Skeletal muscle cell (primary cell): Measurements from ENCODE around the gene SCN1B.
"Not testable (repeated sequence)": the region's sequence is repeated elsewhere in the genome, so short reads cannot be mapped to it uniquely, and the experiment has no call there.

Source experiments
- DNase-seq: peaks from one replicate; pipeline ENCODE4 v3.0.0-alpha.2; 2010; ENCODE audit warnings: low read depth
- H3K4me3 ChIP-seq: 2 replicates; pipeline ENCODE4 v1.5.1; 2011; ENCODE audit warnings: low read depth, mild to moderate bottlenecking, control low read depth, low read length, moderate library complexity

SCN1B gene

GRCh38 chr19:35030257-35031071 is at the start of gene SCN1B:
TSS of gene SCN1B (plus strand) at chr19:35030470. CDS start at chr19:35030821, 351 bp downstream.
- DNase-seq, result no peak
- H3K4me3 ChIP-seq, result peak within 1 kb of the TSS; percentile 59

GRCh38 chr19:34982275-34982674 is 48.0 kb upstream of the SCN1B start:
- no peak for DNase-seq
- H3K4me3 ChIP-seq, result no peak overlapping the region

- no peak overlapping the region for H3K4me3 ChIP-seq
- no peak for DNase-seq
These were observed 46.5 kb upstream of the SCN1B start for GRCh38 chr19:34983786-34984185.

DNA sequence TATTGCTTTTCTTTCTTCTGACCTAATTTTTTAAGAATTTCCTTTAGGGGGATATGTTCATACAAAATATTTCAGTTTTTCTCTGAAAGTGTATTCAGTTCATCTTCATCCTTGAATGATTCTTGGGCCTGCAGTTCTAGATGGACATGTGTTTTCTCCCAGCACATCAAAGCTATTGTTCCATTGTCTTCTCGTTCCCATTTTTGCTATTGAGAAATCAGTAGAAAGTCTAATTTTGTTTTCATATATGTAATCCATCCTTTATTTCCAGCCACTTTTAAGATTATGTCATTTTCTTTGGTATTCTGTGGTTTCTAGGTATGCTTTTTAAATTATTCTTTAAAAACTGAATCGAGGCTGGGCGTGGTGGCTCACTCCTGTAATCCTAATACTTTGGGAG is 46.0 kb upstream of the SCN1B start:
- no peak for DNase-seq
- no peak overlapping the region for H3K4me3 ChIP-seq

DNA sequence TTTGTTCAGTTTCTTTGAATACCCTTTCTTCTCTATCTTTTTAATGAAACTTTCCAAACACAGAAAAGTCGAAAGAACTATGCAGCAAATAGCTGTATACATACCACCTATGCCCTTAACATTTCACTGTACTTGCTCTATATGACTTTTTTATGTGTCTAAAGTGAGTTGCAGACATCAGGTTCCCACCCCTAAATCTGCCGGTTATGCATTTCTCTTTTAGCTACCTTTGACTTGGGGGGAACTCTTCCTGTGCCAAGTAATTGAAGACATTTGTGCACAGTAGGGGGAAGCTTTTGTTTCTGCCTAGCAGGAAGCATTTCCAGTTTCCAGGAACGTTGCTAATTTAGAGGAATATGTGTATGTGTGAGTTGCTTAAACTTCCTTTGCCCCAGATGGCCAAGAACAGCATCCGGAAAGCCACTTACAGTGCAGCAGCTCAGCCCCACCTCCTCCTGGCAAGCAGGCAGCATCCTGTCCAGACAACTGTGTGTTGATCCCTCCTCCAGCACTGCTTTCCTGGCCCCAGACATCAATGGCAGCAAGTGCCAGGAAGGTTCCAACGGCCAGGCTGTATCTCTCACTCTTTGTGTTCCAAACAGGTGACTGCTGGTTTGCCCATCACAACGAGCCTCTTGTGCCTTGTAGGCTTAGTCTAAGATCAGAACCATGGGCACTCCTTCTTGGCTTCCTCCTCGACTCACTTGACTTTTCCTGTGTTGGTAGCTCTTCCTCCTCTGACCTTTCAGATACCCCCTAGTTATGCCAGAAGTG is 44.8 kb upstream of the SCN1B start:
- H3K4me3 ChIP-seq, result no peak overlapping the region

GRCh38 chr19:34988119-34988518 is 42.2 kb upstream of the SCN1B start:
- H3K4me3 ChIP-seq, result no peak overlapping the region
- no peak for DNase-seq

More for the DNA sequence above, 44.8 kb upstream of the SCN1B start:
- no peak for DNase-seq

DNA sequence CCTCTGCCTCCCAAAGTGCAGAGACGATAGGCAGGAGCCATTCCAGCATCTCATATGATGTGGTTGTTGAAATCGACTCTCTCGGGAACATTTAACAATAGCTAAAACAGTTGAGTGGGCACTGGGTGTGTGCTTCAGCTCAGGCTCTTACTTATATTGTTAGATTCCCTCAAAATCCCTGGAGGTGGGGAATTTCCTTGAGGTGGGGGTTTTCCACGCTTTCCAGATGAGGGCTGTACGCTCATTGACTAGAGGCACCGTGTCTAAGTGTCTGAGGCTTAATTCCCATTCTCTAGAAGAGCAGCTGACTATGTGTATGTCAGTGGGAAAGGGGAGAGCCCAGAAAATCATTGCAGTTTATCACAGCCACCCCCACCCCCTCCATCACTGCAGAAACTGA is 41.0 kb upstream of the SCN1B start:
- no peak for DNase-seq
- no peak overlapping the region for H3K4me3 ChIP-seq

- DNase-seq, result no peak
- H3K4me3 ChIP-seq, result no peak overlapping the region
These were observed 39.6 kb upstream of the SCN1B start for GRCh38 chr19:34990578-34991192.

DNA sequence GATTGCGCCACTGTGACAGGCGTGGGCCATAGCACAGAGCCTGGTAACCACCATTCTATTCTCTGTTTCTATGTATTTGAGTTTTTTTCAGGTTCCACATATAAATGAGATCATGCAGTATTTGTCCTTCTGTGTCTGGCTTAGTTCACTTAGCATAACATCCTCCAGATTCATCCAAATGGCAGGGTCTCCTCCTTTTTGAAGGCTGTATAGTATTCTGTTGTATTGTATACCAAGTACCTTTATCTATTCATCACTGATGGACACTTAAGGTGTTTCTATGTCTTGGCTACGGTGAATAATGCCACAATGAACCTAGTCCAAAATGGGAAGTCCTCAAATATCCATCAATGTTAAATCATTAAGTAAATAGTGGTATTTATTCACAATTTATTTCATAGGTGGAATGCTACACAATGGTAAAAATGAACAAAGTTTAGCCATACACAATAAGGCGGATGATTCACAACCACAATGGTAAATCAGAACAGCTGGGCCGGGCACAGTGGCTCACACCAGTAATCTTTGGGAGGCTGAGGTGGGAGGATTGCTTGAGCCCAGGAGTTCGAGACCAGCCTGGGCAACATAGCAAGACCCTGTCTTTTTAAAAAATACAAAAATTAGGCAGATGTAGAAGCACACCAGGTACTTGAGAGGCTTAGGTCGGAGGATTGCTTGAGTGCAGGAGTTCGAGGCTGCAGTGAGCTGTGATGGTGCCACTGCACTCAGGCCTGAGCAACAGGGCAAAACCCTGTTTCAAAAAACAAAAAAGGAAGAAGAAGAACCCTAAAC is 38.5 kb upstream of the SCN1B start:
- no peak overlapping the region for H3K4me3 ChIP-seq
- DNase-seq, result no peak

- H3K4me3 ChIP-seq, DNase-seq: not testable (repeated sequence)
These were observed 37.7 kb upstream of the SCN1B start for GRCh38 chr19:34992582-34992981.

GRCh38 chr19:34994286-34994642 is 36.0 kb upstream of the SCN1B start:
- H3K4me3 ChIP-seq, result no peak overlapping the region
- no peak for DNase-seq

GRCh38 chr19:34994643-34995541 is 35.4 kb upstream of the SCN1B start:
- no peak for DNase-seq

DNA sequence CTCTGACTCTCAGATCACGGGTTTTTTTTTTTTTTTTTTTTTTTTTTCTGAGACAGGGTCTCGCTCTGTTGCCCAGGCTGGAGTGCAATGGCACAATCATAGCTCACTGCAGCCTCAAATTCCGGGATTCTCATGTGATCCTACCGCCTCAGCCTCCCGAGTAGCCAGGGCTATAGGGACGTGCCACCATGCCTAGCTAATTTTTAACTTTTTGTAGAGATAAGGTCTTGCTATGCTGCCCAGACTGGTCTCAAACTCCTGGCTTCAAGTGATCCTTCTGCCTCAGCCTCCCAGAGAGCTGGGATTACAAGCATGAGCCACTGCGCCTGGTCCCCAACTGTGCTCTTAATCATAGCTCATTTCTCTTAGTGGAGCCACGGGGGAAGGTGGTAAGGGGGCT is 34.7 kb upstream of the SCN1B start:
- DNase-seq, result no peak
- H3K4me3 ChIP-seq, result no peak overlapping the region

More at GRCh38 chr19:34994643-34995541, 35.4 kb upstream of the SCN1B start:
- no peak overlapping the region for H3K4me3 ChIP-seq

DNA sequence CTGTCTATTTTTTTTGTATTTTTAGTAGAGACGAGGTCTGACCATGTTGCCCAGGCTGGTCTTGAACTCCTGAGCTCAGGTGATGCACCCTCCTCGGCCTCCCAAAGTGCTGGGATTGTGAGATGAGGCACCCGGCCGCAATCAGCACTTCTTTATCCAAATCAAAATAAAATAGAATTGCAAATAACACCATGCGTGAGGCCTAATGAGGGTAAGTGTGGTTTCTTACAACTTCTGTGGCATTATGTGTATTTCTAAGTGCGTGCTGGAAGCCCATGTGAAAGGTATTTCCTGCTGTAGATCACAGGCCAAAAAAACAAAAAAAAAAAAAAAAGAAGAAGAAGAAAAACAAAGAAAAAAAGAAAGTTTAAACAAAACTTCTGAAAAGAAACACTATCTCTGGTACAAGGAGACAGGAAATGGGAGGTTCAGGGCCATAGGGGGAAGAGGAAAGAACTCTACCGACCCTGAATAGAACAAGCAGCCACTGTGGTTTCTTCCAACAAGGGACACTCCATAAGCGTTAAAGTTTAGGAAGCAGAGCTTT is 33.1 kb upstream of the SCN1B start:
- no peak for DNase-seq

GRCh38 chr19:34998224-34998623 is 32.0 kb upstream of the SCN1B start:
- H3K4me3 ChIP-seq, DNase-seq: not testable (repeated sequence)

More for the DNA sequence above, 33.1 kb upstream of the SCN1B start:
- no peak overlapping the region for H3K4me3 ChIP-seq

DNA sequence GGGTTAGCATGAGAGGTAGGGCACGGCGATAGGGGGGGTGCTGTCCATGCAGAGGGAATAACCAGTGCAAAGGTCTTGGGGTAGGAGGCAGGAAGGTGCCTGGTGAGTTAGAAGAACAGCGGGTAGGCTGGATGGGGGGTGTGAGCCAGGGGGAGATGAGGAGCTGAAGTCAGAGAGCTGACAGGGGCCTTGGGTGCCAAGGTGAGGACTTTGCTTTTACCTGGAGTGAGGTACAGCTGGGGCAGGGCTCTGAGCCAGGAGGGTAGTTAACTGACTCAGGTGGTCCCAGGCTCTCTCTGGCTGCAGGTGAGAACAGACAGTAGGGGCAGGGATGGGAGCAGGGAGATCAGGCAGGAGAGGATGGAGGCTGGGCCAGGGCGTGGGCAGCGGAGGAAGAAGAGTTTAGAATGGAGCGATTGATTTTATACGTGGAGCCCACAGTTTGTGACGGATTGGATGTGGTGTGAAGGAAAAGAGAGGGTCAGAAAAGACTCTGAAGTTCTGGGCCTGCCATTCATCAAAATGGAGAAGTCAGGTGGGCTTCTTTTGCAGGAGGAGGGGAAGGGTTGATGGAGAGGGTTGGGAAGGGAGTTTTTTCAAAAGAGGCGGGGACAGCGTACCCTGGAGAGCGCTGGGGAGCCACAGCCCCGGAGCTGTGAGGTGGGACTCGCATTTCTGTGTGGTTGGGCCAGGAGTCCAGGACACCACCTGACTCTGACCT is 31.3 kb upstream of the SCN1B start:
- peak overlapping the region; percentile 81 for H3K4me3 ChIP-seq
- DNase-seq, result no peak

DNA sequence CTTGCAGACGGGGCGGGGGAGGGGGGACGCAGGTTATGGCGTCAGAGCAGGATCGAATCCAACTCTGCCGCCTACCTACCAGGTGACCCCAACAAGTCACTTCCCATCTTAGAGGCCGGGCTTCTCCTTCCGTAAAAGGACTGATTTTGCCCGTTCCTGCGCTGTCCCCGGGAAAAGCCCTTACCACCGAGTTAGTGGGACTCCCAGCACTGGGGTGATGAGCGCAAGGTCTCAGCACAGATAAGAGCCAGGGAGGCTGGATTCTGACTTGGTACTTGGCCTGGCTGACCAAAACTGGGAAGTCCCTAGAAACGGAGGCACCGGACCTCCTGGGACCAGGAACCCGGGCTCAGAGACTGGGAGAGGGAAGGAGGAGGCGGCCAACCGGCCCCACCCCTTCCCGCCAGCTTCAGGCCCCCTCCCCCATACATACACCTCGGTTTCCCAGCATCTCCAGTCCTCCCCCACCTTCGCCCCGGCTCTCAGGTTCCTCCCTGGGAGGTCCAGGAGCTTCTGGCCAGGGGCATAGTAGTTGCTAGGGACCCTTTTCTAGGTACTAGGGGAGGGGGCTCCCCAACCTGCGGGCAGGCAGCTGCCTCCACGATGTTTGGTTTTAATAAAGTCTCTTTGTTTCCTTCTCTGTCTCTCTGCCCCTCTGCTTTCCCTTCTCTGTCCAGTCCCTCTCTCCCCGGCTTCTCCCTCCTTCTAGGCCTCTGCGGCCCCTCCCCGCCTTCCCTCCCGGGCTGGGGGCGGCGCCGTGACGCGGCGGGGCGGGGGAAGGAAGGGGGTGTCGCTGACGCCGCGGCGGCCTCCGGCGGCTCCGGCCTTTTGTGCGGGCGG is 30.6 kb upstream of the SCN1B start, which contains the start of gene GRAMD1A:
GRAMD1A (plus strand) TSS at position 826 of the 840 bp plus-strand sequence. CDS start 156 bp downstream, outside the sequence.
- peak within 1 kb of the TSS; percentile 81 for H3K4me3 ChIP-seq
- peak; percentile 50 for DNase-seq
